WTC11 (cell line): Measurements from ENCODE around the gene OSBPL9. TPM values are rescaled to one million over a fixed set of nuclear protein-coding genes. Genes with fewer than 3 reads are reported as not detected.

Experiments
- ATAC-seq: fragments of 200-7000 bp; cut with Tn5 transposase; 2 replicates; pipeline ENCODE4 v1.10.0; 2021; ENCODE audit warnings: mild to moderate bottlenecking, moderate library complexity
- CTCF ChIA-PET: fragments of 300-600 bp; sonication (Branson Sonifier 250); formaldehyde crosslinking; loops from one replicate; lab custom pipeline; 2021; ENCODE audit warnings: antibody characterized with exemption; lab: Charles Lee
- POLR2A ChIA-PET: fragments of 350-600 bp; sonication (Branson Sonifier 250); formaldehyde crosslinking; loops from one replicate; lab custom pipeline; 2021; ENCODE audit warnings: antibody characterized with exemption; lab: Charles Lee
- DNase-seq: peaks from one replicate; pipeline ENCODE4 v3.0.0; 2021; ENCODE audit warnings: low spot score
- H3K27ac Mint-ChIP-seq: 2 replicates; pipeline ENCODE4 v1.8.0; 2021; ENCODE audit warnings: mixed read lengths
- H3K27me3 Mint-ChIP-seq: 2 replicates; pipeline ENCODE4 v1.8.0; 2021; ENCODE audit warnings: low read depth, mild to moderate bottlenecking, moderate library complexity, mixed read lengths
- H3K36me3 Mint-ChIP-seq: 2 replicates; pipeline ENCODE4 v1.8.0; 2021; ENCODE audit warnings: mixed read lengths
- H3K4me1 Mint-ChIP-seq: 2 replicates; pipeline ENCODE4 v1.8.0; 2022; ENCODE audit warnings: mixed read lengths
- H3K4me3 Mint-ChIP-seq: 2 replicates; pipeline ENCODE4 v1.8.0; 2021; ENCODE audit warnings: mild to moderate bottlenecking, moderate library complexity, mixed read lengths
- H3K9me3 Mint-ChIP-seq: 2 replicates; pipeline ENCODE4 v1.8.0; 2021; ENCODE audit warnings: mixed read lengths
- AR ChIP-seq: fragments of 250-450 bp; sonication (Bioruptor Pico); IDR thresholded peaks from 2 replicates; pipeline ENCODE4 v1.9.0; 2021; ENCODE audit warnings: mild to moderate bottlenecking
- CREB1 ChIP-seq: sonication (generic); formaldehyde crosslinking; IDR thresholded peaks from 2 replicates; pipeline ENCODE4 v1.8.0; 2023; ENCODE audit warnings: mild to moderate bottlenecking, missing genetic modification reagents
- E2F4 ChIP-seq: sonication (generic); formaldehyde crosslinking; IDR thresholded peaks from 2 replicates; pipeline ENCODE4 v1.8.1; 2022; ENCODE audit warnings: low read depth, mild to moderate bottlenecking, moderate library complexity, missing genetic modification reagents, borderline replicate concordance
- E2F5 ChIP-seq: sonication (generic); formaldehyde crosslinking; IDR thresholded peaks from 2 replicates; pipeline ENCODE4 v1.8.1; 2022; ENCODE audit warnings: mild to moderate bottlenecking, moderate library complexity, missing genetic modification reagents
- EMX1 ChIP-seq: fragments of 250-450 bp; sonication (Bioruptor Pico); IDR thresholded peaks from 2 replicates; pipeline ENCODE4 v1.8.0; 2021; ENCODE audit warnings: mild to moderate bottlenecking
- ERG ChIP-seq: fragments of 250-450 bp; sonication (Bioruptor Pico); IDR thresholded peaks from 2 replicates; pipeline ENCODE4 v1.8.0; 2021; ENCODE audit warnings: mild to moderate bottlenecking
- ESRRA ChIP-seq: sonication (generic); formaldehyde crosslinking; IDR thresholded peaks from 2 replicates; pipeline ENCODE4 v1.8.1; 2022; ENCODE audit warnings: mild to moderate bottlenecking, missing genetic modification reagents, borderline replicate concordance
- ETV6 ChIP-seq: sonication (generic); formaldehyde crosslinking; IDR thresholded peaks from 2 replicates; pipeline ENCODE4 v1.8.1; 2022; ENCODE audit warnings: mild to moderate bottlenecking, missing genetic modification reagents
- FOXP1 ChIP-seq: sonication (generic); formaldehyde crosslinking; IDR thresholded peaks from 2 replicates; pipeline ENCODE4 v1.8.0; 2022; ENCODE audit warnings: missing genetic modification reagents, mild to moderate bottlenecking, moderate library complexity, borderline replicate concordance
- GABPB1 ChIP-seq: sonication (generic); formaldehyde crosslinking; IDR thresholded peaks from 2 replicates; pipeline ENCODE4 v1.8.1; 2023; ENCODE audit warnings: mild to moderate bottlenecking, missing genetic modification reagents
- GRHL2 ChIP-seq: fragments of 250-450 bp; sonication (Bioruptor Pico); IDR thresholded peaks from 2 replicates; pipeline ENCODE4 v1.8.0; 2022; ENCODE audit warnings: mild to moderate bottlenecking, moderate library complexity; ENCODE audit not compliant: insufficient replicate concordance, severe bottlenecking
- JAZF1 ChIP-seq: fragments of 250-450 bp; sonication (Bioruptor Pico); IDR thresholded peaks from 2 replicates; pipeline ENCODE4 v1.9.0; 2021; ENCODE audit warnings: moderate library complexity, mild to moderate bottlenecking, inconsistent platforms
- MXD4 ChIP-seq: fragments of 250-450 bp; sonication (Bioruptor Pico); IDR thresholded peaks from 2 replicates; pipeline ENCODE4 v1.8.0; 2021; ENCODE audit warnings: mild to moderate bottlenecking, moderate library complexity, borderline replicate concordance
- NR1H2 ChIP-seq: sonication (generic); formaldehyde crosslinking; IDR thresholded peaks from 2 replicates; pipeline ENCODE4 v1.9.0; 2021; ENCODE audit warnings: mild to moderate bottlenecking, moderate library complexity, missing genetic modification reagents
- PREB ChIP-seq: sonication (generic); formaldehyde crosslinking; IDR thresholded peaks from 2 replicates; pipeline ENCODE4 v1.8.1; 2022; ENCODE audit warnings: mild to moderate bottlenecking, missing genetic modification reagents, moderate library complexity, borderline replicate concordance
- SOX15 ChIP-seq: fragments of 250-450 bp; sonication (Bioruptor Pico); IDR thresholded peaks from 2 replicates; pipeline ENCODE4 v1.9.0; 2021; ENCODE audit warnings: mild to moderate bottlenecking
- TP53 ChIP-seq: sonication (generic); formaldehyde crosslinking; IDR thresholded peaks from 2 replicates; pipeline ENCODE4 v1.8.1; 2023; ENCODE audit warnings: mild to moderate bottlenecking, missing genetic modification reagents
- ZBTB21 ChIP-seq: sonication (generic); formaldehyde crosslinking; IDR thresholded peaks from 2 replicates; pipeline ENCODE4 v1.8.1; 2023; ENCODE audit warnings: mild to moderate bottlenecking, missing genetic modification reagents, borderline replicate concordance
- ZMAT4 ChIP-seq: fragments of 250-450 bp; sonication (Bioruptor Pico); IDR thresholded peaks from 2 replicates; pipeline ENCODE4 v1.9.0; 2021; ENCODE audit warnings: mild to moderate bottlenecking
- ZNF317 ChIP-seq: sonication (generic); formaldehyde crosslinking; IDR thresholded peaks from 2 replicates; pipeline ENCODE4 v1.8.1; 2023; ENCODE audit warnings: low read depth, mild to moderate bottlenecking, moderate library complexity, missing genetic modification reagents, borderline replicate concordance
- ZNF396 ChIP-seq: fragments of 250-450 bp; sonication (Bioruptor Pico); IDR thresholded peaks from 2 replicates; pipeline ENCODE4 v1.8.0; 2021; ENCODE audit warnings: mild to moderate bottlenecking, moderate library complexity, borderline replicate concordance
- ZNF512 ChIP-seq: sonication (generic); formaldehyde crosslinking; IDR thresholded peaks from 2 replicates; pipeline ENCODE4 v1.8.1; 2022; ENCODE audit warnings: missing genetic modification reagents, borderline replicate concordance
- total RNA-seq: library from RNA; stranded (reverse); gene quantifications from 3 replicates; pipeline ENCODE4 v1.2.3, GENCODE V29; 2021

Gene OSBPL9
- total RNA-seq, 1 experiment from 2014 or later, result 55.6 TPM

- ChIA-PET CTCF (no interaction called here), POLR2A (no interaction called here)
- peaks cover 80% of the 10 kb centered on the region for H3K36me3 Mint-ChIP-seq
- TF ChIP-seq ETV6 (CRISPR knock-in tag), result no peak
- TF ChIP-seq CREB1 (CRISPR knock-in tag), result no peak
- TF ChIP-seq AR (CRISPR knock-in tag), result no peak
- no peak for TF ChIP-seq ZNF512 (CRISPR knock-in tag)
- no peak for TF ChIP-seq ZMAT4 (CRISPR knock-in tag)
- no peak for TF ChIP-seq E2F4
- TF ChIP-seq ERG, result no peak
- no peak for TF ChIP-seq JAZF1 (CRISPR knock-in tag)
- ATAC-seq, result no peak
- H3K27me3 Mint-ChIP-seq, result no peaks in the 10 kb centered on the region
- DNase-seq, result no peak
- no peak overlapping the region for H3K4me3 Mint-ChIP-seq
- H3K27ac Mint-ChIP-seq, result no peak overlapping the region
- no peaks in the 10 kb centered on the region for H3K4me1 Mint-ChIP-seq
- H3K9me3 Mint-ChIP-seq, result no peaks in the 10 kb centered on the region
Observed at GRCh38 chr1:51789342-51789741, 172.4 kb downstream of the OSBPL9 start.

GRCh38 chr1:51790385-51790784 is 173.5 kb downstream of the OSBPL9 start:
- ATAC-seq (no peak), DNase-seq (no peak)
- ChIA-PET POLR2A (no interaction called here), CTCF (no interaction called here)
- H3K4me3 Mint-ChIP-seq, result no peak overlapping the region
- H3K27me3 Mint-ChIP-seq, result no peaks in the 10 kb centered on the region
- peaks cover 84% of the 10 kb centered on the region for H3K36me3 Mint-ChIP-seq
- no peaks in the 10 kb centered on the region for H3K4me1 Mint-ChIP-seq
- no peak for TF ChIP-seq PREB (CRISPR knock-in tag)
- no peak overlapping the region for H3K27ac Mint-ChIP-seq
- H3K9me3 Mint-ChIP-seq, result no peaks in the 10 kb centered on the region

- ChIA-PET CTCF (no interaction called here), POLR2A (no interaction called here)
- no peaks in the 10 kb centered on the region for H3K27me3 Mint-ChIP-seq
- 0 out of 2 replicates have a peak overlapping the region, but pooled peaks have one; percentile 55 for H3K27ac Mint-ChIP-seq
- H3K9me3 Mint-ChIP-seq, result no peaks in the 10 kb centered on the region
- H3K36me3 Mint-ChIP-seq, result peaks cover 73% of the 10 kb centered on the region
- H3K4me1 Mint-ChIP-seq, result no peaks in the 10 kb centered on the region
- H3K4me3 Mint-ChIP-seq, result no peak overlapping the region
- ATAC-seq (no peak), DNase-seq (no peak)
- TF ChIP-seq GABPB1 (CRISPR knock-in tag) (no peak), FOXP1 (CRISPR knock-in tag) (no peak), CREB1 (CRISPR knock-in tag) (no peak), NR1H2 (CRISPR knock-in tag) (no peak), ZNF396 (CRISPR knock-in tag) (no peak), JAZF1 (CRISPR knock-in tag) (no peak), ZNF317 (no peak), TP53 (CRISPR knock-in tag) (no peak), E2F4 (no peak), ESRRA (no peak), MXD4 (no peak), EMX1 (CRISPR knock-in tag) (no peak), GRHL2 (no peak), E2F5 (CRISPR knock-in tag) (no peak), ZBTB21 (no peak), SOX15 (CRISPR knock-in tag) (no peak)
Observed at GRCh38 chr1:51791888-51792287, 175.0 kb downstream of the OSBPL9 start.
